Natural killer cell (primary cell): ENCODE measurements around the gene ABCA12. TPM values are rescaled to one million over a fixed set of nuclear protein-coding genes. Genes with fewer than 3 reads are reported as not detected.

Source experiments
- ATAC-seq, 3 donors: fragments of 150-1000 bp in 2 of 3; fragments of 200-7000 bp in 1 of 3; cut with Tn5 transposase; 1 replicate in 1 of 3; 2 replicates in 2 of 3; pipeline ENCODE4 v1.10.0; 2021; ENCODE audit warnings: mild to moderate bottlenecking in 2 of 3, moderate library complexity in 2 of 3
- DNase-seq, 2 donors: peaks; one replicate each; pipeline versions ENCODE4 v3.0.0 to v3.0.0-alpha.2; 2013 to 2021; ENCODE audit warnings: mixed read lengths in 1 of 2
- H3K27ac ChIP-seq: one replicate; pipeline ENCODE4 v1.5.1; 2013; ENCODE audit warnings: mild to moderate bottlenecking, low read length
- H3K27me3 ChIP-seq: one replicate; pipeline ENCODE4 v1.6.1; 2013; ENCODE audit warnings: low read length; ENCODE audit not compliant: control insufficient read depth, insufficient read depth
- H3K36me3 ChIP-seq: one replicate; pipeline ENCODE4 v1.6.1; 2013; ENCODE audit warnings: low read length; ENCODE audit not compliant: control insufficient read depth, insufficient read depth
- H3K4me1 ChIP-seq: one replicate; pipeline ENCODE4 v1.6.1; 2013; ENCODE audit warnings: low read length; ENCODE audit not compliant: control insufficient read depth, insufficient read depth
- H3K4me3 ChIP-seq: one replicate; pipeline ENCODE4 v1.5.1; 2013; ENCODE audit warnings: low read length
- H3K9me3 ChIP-seq: one replicate; pipeline ENCODE4 v1.6.1; 2013; ENCODE audit warnings: low read length; ENCODE audit not compliant: control insufficient read depth, insufficient read depth
- H3K27ac Mint-ChIP-seq, 2 donors: one replicate each; pipeline ENCODE4 v1.8.0; 2022; ENCODE audit warnings: mild to moderate bottlenecking in 2 of 2, mixed read lengths in 2 of 2, moderate library complexity in 1 of 2
- H3K27me3 Mint-ChIP-seq, 2 donors: one replicate each; pipeline ENCODE4 v1.8.0; 2022; ENCODE audit warnings: low read depth in 2 of 2, mixed read lengths in 2 of 2
- H3K36me3 Mint-ChIP-seq: one replicate; pipeline ENCODE4 v1.8.0; 2022; ENCODE audit warnings: mixed read lengths
- H3K4me1 Mint-ChIP-seq, 2 donors: one replicate each; pipeline ENCODE4 v1.8.0; 2022; ENCODE audit warnings: mixed read lengths in 2 of 2
- H3K4me3 Mint-ChIP-seq: one replicate; pipeline ENCODE4 v1.8.0; 2022; ENCODE audit warnings: mild to moderate bottlenecking, moderate library complexity, mixed read lengths
- H3K9me3 Mint-ChIP-seq, 2 donors: one replicate each; pipeline ENCODE4 v1.8.0; 2022; ENCODE audit warnings: mixed read lengths in 2 of 2
- WGBS: methylation state at CpG from one replicate; pipeline ENCODE4 v1.1.7; 2013; ENCODE audit warnings: missing lambda C conversion rate; ENCODE audit not compliant: insufficient coverage; 5-methylcytosine and 5-hydroxymethylcytosine counted together
- intact Hi-C: fragments of 100-400 bp; cut with micrococcal nuclease; formaldehyde crosslinking; loops from one replicate; pipeline ENCODE4 v1.14.2; 2022
- total RNA-seq, 4 donors: library from RNA; stranded (reverse); fragments of 120-200 nt in 1 of 4; gene quantifications; one replicate each; pipeline versions ENCODE4 v1.2.3 to v1.2.4, GENCODE V29; 2013 to 2022
- TF ChIP-seq, protein P1 (sequence below): fragments of 200-600 bp; IDR thresholded peaks from one replicate; pipeline ENCODE4 v1.8.0; 2022; ENCODE audit warnings: antibody characterized with exemption

The ABCA12 gene
- total RNA-seq, 3 donors from 2014 or later (not counting 1 experiment from before 2014, with no cell fraction given), result not detected

DNA sequence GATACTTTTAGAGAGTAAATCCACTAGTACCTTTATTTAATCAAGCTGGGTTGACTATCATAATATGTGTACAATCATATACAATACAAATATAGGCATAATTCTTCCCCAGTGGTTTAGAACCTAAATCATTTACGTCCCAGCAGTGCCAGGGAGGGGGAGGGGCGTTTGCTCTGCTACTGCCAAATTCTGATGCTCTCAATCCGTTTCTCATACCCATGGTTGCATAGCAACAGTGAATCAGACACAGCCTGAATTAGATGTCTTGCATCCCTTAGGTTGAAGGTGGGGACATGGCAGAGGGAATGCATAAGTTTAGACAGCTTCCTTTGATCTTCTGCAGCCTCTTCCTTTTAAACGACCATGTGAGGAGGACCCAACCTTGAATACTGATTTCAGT lies 135.4 kb downstream of the ABCA12 start:
- H3K27me3 ChIP-seq, result no peaks in the 10 kb centered on the region
- no peak for ATAC-seq
- no peaks in the 10 kb centered on the region for H3K27me3 Mint-ChIP-seq
- H3K4me1 Mint-ChIP-seq, result no peaks in the 10 kb centered on the region
- no peak overlapping the region for H3K4me3 Mint-ChIP-seq
- no peak overlapping the region for H3K4me3 ChIP-seq
- H3K4me1 ChIP-seq, result no peaks in the 10 kb centered on the region
- H3K36me3 Mint-ChIP-seq, result no peaks in the 10 kb centered on the region
- no peak overlapping the region for H3K27ac ChIP-seq
- DNase-seq, result no peak
- no peaks in the 10 kb centered on the region for H3K9me3 ChIP-seq
- 30% methylated on average over 4 of the region's 4 CpGs for WGBS
- H3K36me3 ChIP-seq, result no peaks in the 10 kb centered on the region
- H3K9me3 Mint-ChIP-seq, result peaks cover 2% of the 10 kb centered on the region in 2 donors
- TF ChIP-seq, protein P1, sequence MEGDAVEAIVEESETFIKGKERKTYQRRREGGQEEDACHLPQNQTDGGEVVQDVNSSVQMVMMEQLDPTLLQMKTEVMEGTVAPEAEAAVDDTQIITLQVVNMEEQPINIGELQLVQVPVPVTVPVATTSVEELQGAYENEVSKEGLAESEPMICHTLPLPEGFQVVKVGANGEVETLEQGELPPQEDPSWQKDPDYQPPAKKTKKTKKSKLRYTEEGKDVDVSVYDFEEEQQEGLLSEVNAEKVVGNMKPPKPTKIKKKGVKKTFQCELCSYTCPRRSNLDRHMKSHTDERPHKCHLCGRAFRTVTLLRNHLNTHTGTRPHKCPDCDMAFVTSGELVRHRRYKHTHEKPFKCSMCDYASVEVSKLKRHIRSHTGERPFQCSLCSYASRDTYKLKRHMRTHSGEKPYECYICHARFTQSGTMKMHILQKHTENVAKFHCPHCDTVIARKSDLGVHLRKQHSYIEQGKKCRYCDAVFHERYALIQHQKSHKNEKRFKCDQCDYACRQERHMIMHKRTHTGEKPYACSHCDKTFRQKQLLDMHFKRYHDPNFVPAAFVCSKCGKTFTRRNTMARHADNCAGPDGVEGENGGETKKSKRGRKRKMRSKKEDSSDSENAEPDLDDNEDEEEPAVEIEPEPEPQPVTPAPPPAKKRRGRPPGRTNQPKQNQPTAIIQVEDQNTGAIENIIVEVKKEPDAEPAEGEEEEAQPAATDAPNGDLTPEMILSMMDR, result no peak
- no peak overlapping the region for H3K27ac Mint-ChIP-seq
- intact Hi-C loops, result no loop called here

DNA sequence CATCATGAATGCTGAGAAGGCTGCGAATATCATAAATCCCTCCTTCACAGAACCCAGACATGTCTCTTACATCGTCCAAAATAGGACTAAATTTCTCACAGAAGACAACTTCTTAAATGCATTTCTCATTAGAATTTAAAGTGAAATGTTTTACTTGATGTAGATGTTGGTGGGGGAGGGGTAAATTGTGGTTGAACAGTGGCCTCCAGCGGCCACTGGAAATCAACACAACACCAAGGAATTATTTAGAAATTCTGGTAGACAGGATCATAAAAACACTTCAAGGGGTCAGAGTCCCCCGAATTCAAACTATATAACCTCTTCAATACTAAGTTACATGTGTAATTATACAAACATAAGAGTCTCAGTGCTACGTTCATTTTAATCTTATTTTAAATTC lies 135.9 kb downstream of the ABCA12 start:
- intact Hi-C loops, result no loop called here
- Mint-ChIP-seq H3K27ac (no peak overlapping the region), H3K4me1 (no peaks in the 10 kb centered on the region), H3K4me3 (no peak overlapping the region), H3K9me3 (peaks cover 2% of the 10 kb centered on the region in 2 donors), H3K36me3 (no peaks in the 10 kb centered on the region), H3K27me3 (no peaks in the 10 kb centered on the region)
- Histone ChIP-seq H3K4me1 (no peaks in the 10 kb centered on the region), H3K4me3 (no peak overlapping the region), H3K27me3 (no peaks in the 10 kb centered on the region), H3K9me3 (no peaks in the 10 kb centered on the region), H3K27ac (no peak overlapping the region), H3K36me3 (no peaks in the 10 kb centered on the region)
- ATAC-seq, result no peak
- DNase-seq, result peak in 1 of 2 donors; percentile 7
- TF ChIP-seq, protein P1, result no peak
- WGBS, result 57% methylated on average over 2 of the region's 5 CpGs

DNA sequence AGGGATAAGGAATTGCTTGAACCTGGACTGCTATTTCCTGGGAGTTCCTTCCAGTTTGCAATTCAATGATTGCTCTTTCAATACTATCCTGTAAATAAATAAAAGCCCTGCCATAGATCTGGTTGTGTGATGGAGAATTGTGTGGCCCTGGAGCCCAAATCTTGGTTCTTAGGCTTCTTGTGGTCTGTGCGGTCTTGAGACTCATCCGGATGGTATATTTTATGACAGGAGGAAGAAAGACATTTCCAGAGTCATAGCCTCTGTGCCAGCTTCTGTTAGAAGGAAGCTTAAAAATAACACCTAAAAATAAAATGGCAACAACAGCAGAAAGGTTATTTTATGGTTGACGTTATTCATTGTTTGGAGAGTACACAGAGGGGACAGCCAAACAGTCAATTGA lies 137.7 kb downstream of the ABCA12 start:
- H3K4me3 ChIP-seq, result no peak overlapping the region
- no peak overlapping the region for H3K4me3 Mint-ChIP-seq
- TF ChIP-seq, protein P1, result no peak
- 38% methylated on average over 3 of the region's 3 CpGs for WGBS
- no peaks in the 10 kb centered on the region for H3K36me3 ChIP-seq
- DNase-seq (no peak), ATAC-seq (no peak)
- H3K27me3 ChIP-seq, result no peaks in the 10 kb centered on the region
- no peak overlapping the region for H3K27ac ChIP-seq
- intact Hi-C loops, result no loop called here
- H3K27ac Mint-ChIP-seq, result no peak overlapping the region
- H3K4me1 ChIP-seq, result no peaks in the 10 kb centered on the region
- no peaks in the 10 kb centered on the region for H3K36me3 Mint-ChIP-seq
- no peaks in the 10 kb centered on the region for H3K27me3 Mint-ChIP-seq
- H3K9me3 Mint-ChIP-seq, result peaks cover 2% of the 10 kb centered on the region in 2 donors
- no peaks in the 10 kb centered on the region for H3K4me1 Mint-ChIP-seq
- H3K9me3 ChIP-seq, result no peaks in the 10 kb centered on the region

GRCh38 chr2:214995926-214996670 lies 142.3 kb downstream of the ABCA12 start:
- no peak overlapping the region for H3K27ac ChIP-seq
- 74% methylated on average over 3 of the region's 4 CpGs for WGBS
- H3K9me3 Mint-ChIP-seq, result peaks cover 0 to 5% of the 10 kb centered on the region in 2 donors
- H3K4me1 Mint-ChIP-seq, result no peaks in the 10 kb centered on the region
- no peaks in the 10 kb centered on the region for H3K27me3 Mint-ChIP-seq
- H3K27ac Mint-ChIP-seq, result no peak overlapping the region
- no peak overlapping the region for H3K4me3 Mint-ChIP-seq
- H3K4me3 ChIP-seq, result no peak overlapping the region
- no peaks in the 10 kb centered on the region for H3K4me1 ChIP-seq
- H3K9me3 ChIP-seq, result no peaks in the 10 kb centered on the region
- no peak for DNase-seq
- no peaks in the 10 kb centered on the region for H3K36me3 Mint-ChIP-seq
- TF ChIP-seq, protein P1, result no peak
- ATAC-seq, result no peak
- intact Hi-C loops, result no loop called here
- H3K36me3 ChIP-seq, result no peaks in the 10 kb centered on the region
- H3K27me3 ChIP-seq, result no peaks in the 10 kb centered on the region
